Activated naive CD4-positive, alpha-beta T cell (primary cell): ENCODE measurements around the gene PLCL1.

ENCODE experiments used
- DNase-seq, 4 experiments: peaks; one replicate each; lab custom pipeline; 2025; lab: John Stamatoyannopoulos, UW

Gene PLCL1

DNA sequence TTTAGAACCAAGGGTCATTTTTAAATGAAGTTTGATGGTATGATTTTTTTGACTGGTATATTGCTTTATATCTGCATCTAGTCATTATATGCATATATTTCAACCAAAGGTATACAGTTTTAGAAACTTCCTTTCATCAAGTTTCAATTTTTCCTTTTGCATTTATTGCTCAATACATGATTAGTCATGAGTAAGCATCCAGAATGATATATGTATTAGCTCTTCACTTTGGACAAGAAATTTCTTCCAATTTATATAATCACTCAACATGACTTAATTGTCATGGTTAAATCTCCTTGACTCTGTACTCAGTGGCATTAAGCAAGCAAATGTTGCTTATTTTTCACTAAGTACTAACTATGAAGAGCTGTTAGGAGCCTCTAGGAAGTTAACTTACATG, 123.6 kb downstream of the PLCL1 start:
- no peak for DNase-seq

DNA sequence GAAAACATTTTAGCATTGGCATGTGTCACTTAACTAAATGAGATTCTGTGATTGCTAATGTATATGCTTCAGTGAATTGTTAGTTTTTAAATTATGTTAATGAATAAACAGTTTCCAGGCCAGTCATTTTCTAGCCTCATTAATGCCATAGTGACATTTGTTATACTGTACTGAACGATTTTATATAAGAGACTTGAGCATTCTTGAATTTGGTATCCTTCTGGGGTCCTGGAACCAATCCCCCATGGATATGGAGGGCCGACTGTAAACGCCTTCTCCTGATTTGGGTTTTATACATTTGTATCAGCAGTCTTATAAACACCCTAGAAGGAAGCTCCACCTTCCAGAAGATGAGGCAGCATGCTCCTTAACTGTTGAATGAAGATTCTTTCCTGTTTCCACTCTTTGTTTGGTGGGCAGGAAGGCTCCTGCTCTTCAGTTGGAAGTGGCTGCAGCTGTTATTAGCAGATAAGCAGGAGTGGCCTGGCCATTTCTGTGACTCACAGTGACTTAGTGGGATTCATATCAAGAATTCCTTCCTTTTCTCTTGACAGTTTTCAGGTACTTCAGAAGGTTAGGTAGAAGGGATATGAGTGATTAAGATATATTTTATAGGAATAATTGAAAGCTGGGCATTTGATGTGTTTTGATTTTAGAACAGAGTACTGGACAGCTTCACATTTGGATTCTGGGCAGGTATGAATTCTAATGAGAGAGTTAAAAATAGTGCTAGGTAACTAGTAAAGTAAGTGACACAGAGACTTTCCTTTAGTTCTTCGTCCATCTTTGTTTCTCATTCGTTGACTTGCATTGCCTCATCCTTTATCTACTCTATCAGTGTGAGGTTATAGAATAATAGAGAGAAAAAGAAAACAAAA, 124.9 kb downstream of the PLCL1 start:
- no peak for DNase-seq

DNA sequence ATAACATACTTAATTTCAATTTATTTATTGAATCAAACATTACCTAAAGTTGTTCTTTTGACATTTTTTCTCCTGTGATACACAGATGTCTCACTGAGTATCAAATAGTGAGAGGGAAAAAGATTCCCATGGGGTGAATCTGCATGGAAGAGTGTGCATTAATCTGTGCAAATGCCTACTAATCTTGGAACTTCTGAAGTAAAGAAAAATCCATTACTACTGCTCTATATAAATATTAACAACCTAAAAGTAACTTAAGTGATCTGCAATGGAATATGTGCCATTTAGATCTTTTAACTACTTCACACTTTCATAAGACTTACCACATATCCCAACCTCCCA, 125.5 kb downstream of the PLCL1 start:
- no peak for DNase-seq

DNA sequence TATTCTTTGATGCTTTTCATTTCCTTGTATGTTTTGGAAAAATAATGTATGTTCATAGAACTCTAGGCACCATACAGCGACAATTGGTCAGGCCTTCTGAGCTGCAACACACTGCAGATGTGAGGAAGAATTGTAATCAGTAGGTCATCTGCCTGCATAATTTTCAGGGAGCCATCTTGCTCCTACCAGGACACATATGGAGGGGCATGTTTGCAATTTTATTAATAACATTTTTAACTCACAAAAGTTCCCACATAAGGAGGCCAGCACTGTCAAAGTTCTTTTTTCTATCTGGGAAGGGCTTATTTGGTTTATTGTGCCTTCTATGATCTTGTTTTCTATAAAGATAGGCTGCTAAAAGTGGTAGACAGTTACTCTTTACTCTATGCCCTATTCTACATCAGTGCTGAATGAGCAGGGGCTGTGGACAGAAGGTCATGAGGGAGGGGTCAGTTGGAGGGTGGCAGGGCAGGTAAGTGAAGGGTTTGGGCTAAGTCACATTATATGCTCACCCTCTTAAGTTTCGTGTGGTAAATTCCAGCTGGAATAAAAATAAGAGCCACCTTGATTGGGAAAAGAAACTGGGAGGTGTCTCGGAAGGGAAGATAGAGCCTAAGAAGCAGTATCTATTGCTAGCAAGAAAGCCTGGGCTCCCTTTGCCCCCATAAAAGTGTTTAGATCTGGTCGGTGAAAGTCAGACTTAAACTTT, 126.3 kb downstream of the PLCL1 start:
- DNase-seq, result no peak

DNA sequence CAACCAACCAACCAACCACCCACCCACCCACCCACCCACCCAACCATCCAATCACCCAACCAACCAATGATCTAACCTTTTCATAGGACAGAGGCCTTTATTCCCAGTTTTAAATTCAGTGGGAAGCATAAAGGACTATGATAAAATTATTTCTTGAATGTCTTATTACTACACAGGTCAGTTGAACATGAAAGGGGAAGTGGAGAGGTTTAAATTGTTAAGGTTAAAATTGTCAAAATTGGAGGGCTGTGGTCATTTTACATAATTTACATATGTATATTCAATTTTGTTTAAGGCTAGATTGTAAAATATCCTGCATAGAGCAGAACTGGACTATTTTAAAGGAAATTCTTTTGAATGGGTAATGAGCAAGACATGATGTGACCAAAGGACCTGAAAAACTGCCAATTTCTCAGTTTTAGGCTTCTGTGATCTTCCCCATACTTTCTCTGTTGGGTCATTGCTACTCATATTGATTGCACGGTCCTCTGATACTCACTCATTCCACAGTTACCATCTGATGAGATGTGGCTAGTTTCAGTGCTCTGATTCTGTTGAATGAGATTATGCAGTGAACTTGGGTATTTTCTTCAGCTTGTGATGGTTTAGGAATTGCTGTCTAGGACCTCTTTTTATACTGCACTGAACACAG, 127.4 kb downstream of the PLCL1 start:
- DNase-seq, result no peak

DNA sequence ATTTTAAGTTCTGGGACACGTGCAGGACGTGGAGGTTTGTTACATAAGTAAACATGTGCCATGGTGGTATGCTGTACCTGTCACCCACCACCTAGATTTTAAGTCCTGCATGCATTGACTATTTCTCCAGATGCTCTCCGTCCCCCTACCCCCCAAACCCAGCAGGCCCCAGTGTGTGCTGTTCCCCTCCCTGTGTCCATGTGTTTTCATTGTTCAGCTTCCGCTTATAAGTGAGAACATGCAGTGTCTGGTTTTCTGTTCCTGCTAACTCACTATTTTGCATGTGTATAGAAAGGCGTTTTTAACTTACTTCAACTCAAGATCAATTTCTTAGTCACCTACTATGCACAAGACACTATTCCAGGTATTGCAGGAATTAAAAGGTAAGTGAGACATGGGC, 128.0 kb downstream of the PLCL1 start:
- no peak for DNase-seq

DNA sequence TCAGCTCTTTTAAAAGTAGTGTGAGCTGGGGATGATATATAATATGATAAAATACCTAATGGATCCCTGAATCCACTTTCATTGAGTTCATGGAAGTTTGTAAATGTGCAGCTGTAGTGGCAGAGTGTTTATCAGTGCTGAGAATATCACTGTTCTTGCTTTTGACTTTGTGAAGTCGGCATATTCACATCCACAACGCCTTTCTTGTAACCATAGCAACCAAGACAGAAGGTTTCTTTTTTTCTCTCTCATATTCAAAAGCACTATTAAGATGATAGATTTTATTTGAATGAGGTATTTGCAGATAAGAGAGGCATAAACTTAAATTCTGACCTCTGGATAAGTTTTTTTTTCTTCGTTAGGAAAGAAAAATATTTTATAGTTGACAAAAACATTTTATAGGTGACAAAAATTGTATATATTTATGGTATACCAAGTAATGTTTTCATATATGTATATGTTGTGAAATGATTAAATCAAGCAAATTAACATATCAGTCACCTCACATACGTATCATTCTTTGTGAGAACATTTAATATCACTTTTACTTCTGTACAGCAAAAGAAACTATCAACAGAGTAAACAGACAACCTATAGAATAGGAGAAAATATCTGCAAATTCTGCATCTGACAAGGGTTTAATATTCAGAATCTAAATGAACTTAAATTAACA, 130.0 kb downstream of the PLCL1 start:
- DNase-seq, result no peak

DNA sequence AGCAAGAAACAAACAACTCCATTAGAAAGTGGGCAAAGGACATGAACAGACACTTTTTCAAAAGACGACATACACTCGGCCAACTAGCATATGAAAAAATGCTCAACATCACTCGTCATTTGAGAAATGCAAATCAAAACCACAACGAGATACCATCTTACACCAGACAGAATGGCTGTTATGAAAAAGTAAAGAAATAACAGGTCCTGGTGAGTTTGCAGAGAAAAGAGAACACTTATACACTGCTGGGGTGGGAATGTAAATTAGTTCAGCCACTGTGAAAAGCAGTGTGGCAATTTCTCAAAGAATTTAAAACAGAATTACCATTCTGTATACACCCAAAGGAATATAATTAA, 130.5 kb downstream of the PLCL1 start:
- no peak for DNase-seq

DNA sequence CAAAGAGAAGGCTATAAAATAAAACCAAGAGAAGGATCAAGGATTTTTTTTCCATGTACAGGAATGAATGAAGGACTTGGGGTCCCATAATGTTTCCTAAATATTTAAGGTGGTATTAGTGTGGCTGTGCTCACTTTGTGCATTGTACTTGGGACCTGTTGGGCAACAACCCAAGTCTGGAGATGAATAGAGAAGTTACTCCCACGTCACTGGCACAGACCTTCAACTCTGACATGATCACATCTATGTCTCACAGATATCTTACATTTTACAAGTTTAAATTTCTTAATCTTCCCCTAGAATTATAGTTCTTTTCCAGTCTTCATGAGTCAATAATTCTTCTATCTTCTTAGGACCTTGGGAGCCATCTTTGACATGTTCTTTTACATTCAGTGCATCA, 133.4 kb downstream of the PLCL1 start:
- DNase-seq, result no peak

DNA sequence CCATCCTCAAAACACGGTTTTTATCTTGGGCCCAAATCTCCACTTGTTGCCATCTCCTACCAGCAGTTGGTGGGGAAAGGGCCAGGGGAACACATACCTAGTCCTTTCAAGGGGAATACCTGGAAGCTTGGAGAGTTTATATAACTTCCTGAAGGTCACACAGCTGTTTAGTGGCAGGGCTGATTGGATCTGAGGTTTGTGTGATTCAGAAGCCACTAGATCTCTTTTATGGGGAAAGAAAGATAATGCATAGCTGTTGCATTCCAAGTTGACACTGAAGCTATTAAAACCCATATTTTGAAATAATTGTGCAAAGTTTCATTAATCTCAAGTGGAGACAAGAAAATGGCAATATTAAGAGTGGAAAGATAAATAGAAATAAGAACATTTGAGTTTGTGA, 134.2 kb downstream of the PLCL1 start:
- no peak for DNase-seq

DNA sequence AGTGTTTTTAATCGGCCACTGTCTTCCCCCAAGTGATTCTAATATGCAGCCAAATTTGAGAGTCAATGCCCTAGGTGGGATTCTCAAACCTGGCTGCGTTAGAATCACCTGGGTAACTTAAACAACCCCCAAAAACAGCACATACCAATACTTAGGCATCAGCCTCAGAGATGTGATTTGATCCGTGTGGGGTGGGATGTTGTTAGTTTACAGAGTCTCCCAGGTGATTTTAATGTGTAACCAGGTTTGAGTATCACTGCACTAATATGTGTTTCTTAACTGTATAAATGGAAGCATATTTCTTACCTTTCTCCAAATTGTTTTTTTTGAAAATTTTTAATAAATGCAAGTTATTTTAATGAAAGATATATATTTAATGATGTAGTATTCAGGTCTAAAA, 135.4 kb downstream of the PLCL1 start:
- no peak for DNase-seq

DNA sequence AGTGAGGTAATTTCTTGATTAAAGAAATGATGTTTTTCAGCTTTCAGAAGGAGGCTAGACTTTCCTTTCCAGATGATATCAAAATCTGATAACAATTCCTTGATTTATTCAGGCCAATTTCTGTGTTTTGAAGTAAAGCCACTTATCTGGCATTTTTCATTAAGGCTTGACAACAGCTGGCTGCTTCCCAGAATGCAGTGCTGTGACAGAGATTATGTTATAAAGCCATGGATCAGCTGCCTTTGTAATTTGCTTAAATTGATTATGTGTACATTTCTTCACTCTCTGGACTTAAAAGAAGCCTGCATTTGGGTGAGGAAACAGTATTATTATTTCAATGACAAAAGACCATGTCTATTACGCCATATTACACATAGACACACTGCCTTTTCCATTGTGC, 136.0 kb downstream of the PLCL1 start:
- no peak for DNase-seq

DNA sequence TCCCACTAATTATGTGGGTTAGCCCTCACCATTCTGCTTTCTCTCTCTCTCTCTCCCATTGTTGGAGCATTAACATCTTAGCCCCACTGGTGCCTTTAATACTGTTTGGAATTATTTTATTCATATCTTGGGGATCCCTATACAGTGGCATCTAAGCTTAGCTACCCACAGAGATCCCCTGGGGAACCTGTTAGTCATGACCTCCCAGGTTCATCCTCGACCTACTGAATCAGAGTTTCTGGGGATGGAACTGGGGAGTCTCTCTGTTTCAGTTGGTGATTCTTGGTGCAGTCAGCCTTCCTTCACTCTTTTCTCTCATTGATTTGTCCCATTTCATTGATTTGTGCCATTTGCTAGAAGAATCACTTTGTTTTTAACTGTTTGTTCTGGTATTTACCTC, 137.3 kb downstream of the PLCL1 start:
- DNase-seq, result no peak

DNA sequence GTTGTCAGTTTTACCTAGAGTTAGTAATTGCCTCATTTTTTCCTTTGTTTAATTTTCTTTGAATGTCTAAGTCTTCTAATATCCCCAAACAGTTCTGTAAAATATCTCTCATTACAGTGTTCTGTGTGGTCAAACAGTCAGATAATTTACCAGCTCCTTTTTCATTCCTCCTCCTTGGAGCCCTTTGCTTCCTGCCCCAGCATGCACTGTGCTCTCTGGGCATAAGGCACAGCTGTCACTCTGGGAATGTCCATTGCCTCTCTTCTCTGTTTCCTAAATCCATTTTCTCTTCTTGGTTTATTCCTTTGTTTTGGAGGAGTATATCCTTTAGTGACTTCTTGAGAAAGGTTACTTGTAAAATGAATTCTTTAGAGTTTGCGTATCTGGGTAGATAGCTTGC, 139.3 kb downstream of the PLCL1 start:
- no peak for DNase-seq

DNA sequence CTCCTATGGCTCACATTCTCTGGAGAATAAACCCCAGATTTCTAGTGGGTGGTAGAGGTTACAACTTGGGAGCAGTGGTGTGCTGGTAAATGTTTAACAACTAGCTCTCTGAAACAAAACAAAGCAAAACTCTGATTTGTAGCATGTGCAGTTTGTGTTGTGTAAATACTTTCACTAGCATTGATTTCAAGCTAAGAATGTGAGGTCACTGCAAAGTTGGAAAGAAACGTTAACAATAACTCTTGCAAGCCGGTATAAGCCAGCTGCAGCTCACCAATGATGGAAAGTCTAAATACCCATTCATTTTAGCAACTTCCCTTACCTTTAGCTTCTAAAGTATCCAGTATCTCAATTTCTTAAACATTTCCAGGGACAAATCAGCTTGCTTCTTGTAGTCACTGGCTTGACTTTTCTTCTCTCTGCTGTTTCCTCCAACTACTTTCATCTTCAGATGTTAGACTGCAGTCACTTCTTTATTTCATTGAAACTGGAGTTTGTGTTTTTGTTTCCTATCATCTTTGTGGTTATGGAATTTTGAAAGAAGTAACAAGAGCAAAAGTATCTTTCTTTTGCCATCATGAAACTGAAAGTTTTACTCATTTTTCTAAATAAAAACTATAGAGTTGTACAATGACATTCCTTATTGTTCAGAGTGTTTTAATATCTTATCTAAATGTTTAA, 140.2 kb downstream of the PLCL1 start:
- DNase-seq, result no peak

DNA sequence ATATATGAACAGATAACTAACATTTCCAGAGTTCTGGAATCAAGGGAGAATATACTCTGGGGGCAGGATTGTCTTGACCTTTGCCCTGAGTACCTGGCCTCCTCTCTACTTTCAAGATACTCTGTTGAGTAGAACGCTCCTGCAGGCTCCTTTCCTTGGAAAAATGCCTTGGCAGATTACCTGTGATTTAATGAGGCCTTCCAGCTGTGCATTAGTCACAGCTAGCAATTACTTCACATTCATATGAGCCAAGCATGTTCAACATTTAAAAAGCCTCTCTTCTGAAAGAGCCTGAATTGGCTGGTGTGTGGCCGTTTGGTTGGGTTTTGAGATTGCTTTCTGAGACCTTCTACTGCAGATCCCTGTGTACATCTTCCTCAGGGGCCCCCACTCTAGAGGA, 142.2 kb downstream of the PLCL1 start:
- no peak for DNase-seq

DNA sequence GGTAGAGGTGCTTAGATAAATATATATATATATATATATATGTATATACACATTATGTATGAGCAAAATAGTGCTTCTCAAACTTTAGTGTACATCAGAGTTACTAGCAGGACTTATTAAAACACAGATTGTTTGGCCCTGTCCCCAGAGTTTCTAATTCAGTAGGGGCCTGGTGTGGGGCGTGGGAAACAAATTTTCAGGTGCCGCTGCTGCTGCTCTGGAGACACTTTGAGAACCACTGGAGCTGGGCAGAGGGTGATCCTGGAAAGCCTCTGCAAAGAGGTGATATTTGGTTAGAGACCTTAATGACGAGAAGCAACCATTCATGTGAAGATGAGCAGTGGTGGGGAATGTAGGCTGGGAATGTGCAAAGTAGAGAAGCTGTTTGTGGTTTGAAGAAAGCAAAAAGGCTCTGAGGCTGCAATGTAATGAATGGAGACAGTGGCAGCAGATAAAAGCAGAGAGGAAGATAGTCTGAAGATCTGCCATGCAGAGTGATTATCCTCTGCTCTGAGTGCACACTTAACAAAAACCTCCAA, 142.9 kb downstream of the PLCL1 start:
- no peak for DNase-seq

DNA sequence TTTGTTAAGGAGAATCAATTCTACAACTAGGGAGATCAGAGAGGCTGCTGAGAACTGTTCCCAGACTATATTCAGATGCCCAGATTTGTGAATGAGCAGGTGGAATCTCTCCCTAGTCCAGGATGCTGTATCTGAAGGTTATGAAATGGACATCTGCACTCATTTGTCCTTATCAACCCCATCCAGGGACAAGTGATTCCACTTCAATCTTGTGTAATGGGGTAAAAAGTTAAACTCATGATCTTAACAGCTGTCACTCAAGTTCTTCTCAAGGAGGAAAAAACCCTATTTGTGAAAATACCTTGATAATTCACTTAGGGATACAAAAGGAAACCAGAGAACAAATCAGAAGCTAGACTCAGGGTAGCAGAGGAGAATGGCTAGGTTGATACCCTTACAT, 144.8 kb downstream of the PLCL1 start:
- DNase-seq, result no peak

DNA sequence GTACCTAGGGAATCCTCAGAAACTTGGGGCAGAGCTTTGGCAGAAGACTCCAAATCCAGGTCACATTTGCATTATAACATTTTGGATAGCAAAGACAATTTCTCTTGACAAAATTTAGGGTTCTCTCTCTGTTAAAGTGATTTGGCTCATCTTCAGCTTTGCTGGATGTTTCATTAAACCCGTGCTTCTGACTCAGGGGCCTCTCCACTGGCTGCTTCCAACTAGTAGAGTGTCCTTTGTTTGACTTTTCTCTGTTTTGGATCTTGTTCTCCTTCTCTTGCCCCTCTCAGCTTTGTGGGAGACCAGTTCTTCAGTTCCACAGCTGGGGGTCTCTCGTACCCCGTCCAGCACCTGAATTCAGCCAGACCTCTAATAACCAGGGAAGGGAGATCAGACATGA, 145.6 kb downstream of the PLCL1 start:
- no peak for DNase-seq

DNA sequence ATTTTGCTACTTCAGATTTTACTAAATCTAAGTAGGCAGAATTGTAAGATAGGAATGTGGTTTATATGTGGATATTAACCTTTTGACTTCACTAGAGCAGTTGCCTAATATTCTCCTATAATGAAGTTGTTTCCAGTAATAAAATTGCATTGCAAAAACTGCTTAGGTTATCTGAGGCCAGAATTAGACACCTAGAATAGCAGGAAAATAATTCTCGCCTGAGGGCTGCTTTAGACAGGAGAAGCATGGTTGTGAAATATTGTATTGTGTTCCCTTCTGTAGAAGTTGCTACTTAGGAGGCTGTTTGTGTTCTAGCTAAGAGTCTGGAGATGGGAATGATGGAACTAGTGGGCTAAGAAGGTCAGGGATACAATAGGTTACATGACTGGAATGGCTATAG, 146.3 kb downstream of the PLCL1 start:
- no peak for DNase-seq

DNA sequence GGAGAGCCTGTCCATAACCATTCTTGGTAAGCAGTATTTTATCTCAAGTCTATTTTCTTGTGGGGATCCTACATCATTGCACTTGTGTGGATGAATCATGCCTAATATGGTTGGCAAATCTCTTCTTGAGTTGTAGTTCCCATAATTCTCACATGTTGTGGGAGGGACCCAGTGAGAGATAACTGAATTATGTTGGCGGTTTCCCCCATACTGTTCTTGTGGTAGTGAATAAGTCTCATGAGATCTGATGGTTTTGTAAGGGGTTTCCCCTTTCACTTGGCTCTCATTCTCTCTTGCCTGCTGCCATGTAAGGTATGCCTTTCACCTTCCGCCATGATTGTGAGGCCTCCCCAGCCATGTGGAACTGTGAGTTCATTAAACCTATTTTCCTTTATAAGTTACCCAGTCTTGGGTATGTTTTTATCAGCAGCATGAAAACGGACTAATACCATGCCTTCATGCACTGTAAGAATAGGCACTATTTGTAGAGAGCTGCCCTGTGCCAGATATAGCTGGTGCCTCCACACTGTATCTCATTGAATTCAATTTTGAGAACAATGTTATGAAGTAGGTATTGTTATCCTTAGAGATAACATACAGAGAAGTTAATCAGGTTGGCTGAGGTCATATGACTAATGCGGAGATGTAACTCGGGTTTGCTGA, 148.3 kb downstream of the PLCL1 start:
- DNase-seq, result no peak
